ENCODE data around the gene SRCAP. TPM values are rescaled to one million over a fixed set of nuclear protein-coding genes. Genes with fewer than 3 reads are reported as not detected.

SRCAP gene
- total and polyA plus RNA-seq, 2 of the 8 experiments (the other 6 are each of a cell fraction or from before 2014, with no cell fraction given): 5.5 to 54.3 TPM

DNA sequence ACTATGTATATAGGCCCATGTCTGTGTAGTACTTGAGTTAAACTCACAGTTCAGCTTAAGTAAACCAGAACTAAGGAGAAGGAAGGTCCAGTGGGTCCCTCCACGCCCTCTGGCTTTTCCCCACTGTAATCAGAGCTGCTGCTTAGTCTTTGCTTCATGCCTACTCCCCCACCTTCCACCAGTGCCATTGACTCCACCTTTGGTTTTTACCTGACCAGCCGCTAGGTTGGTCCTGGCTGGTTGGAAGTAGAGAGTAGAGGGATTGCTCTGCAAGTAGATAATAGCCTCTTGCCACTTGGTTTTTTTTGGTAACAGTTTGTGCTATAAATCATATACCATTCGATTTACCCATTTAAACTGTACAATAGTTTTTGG, 26.4 kb downstream of the SRCAP start:
- DNase-seq (ENCODE audit: low read depth in 1 of 2, low spot score in 2 of 2): no peak
- no peak overlapping the region for H3K4ac ChIP-seq (replicated peaks; ENCODE audit: insufficient read length, low read depth, low read length)
- H2BK12ac ChIP-seq (ENCODE audit: low read depth, low read length): no peak overlapping the region
- WGBS, 2 experiments (ENCODE audit: extremely low coverage in 1 of 2, insufficient coverage in 1 of 2, insufficient read length in 1 of 2, insufficient replicate concordance in 2 of 2, low coverage in 1 of 2, low lambda C conversion rate in 2 of 2, missing lambda C conversion rate in 1 of 2): 90% methylated on average over 3 of the region's 3 CpGs; no CpG with 5 or more reads in 1 of the 2 experiments
- H4K8ac ChIP-seq (ENCODE audit: extremely low read depth, insufficient read depth, low read length): no peak overlapping the region
- FAIRE-seq: no peak
- H3K9ac ChIP-seq (replicated peaks in 1 of 4; ENCODE audit: extremely low read depth in 1 of 4, low read depth in 3 of 4, low read length in 3 of 4): no peak overlapping the region
- no peak overlapping the region for H2AFZ ChIP-seq (ENCODE audit: low read length)
- no peak overlapping the region for H3K56ac ChIP-seq (replicated peaks; ENCODE audit: insufficient read length, low read depth, low read length)
- H3K27me3 ChIP-seq (replicated peaks in 1 of 4; ENCODE audit: control insufficient read depth in 3 of 4, extremely low read depth in 1 of 4, insufficient read depth in 3 of 4, low read length in 3 of 4): no peaks in the 10 kb centered on the region
- no peak overlapping the region for H3K27ac ChIP-seq (ENCODE audit: low read depth, low read length)
- H3K18ac ChIP-seq (ENCODE audit: extremely low read depth, low read length): no peak overlapping the region
- peaks cover 6% of the 10 kb centered on the region; the same call in 1 of the 2 replicates for H3K79me1 ChIP-seq (ENCODE audit: low read depth, low read length)
- no peak overlapping the region for H2BK20ac ChIP-seq (ENCODE audit: low read length)
- no peak overlapping the region for H2BK120ac ChIP-seq (replicated peaks; ENCODE audit: low read depth, low read length)
- no peak overlapping the region for H3K14ac ChIP-seq (ENCODE audit: insufficient read length)
- no peak overlapping the region for H4K91ac ChIP-seq (replicated peaks; ENCODE audit: insufficient read length, low read length)
- no peak overlapping the region for H3K4me3 ChIP-seq (ENCODE audit: extremely low read depth in 1 of 4, insufficient read depth in 2 of 4, low read depth in 3 of 4, low read length in 4 of 4)
- no peak overlapping the region for H4K5ac ChIP-seq (ENCODE audit: insufficient read length, low read depth, low read length)
- H3K4me1 ChIP-seq (replicated peaks in 1 of 4; ENCODE audit: control insufficient read depth in 3 of 4, insufficient read depth in 4 of 4, low read length in 3 of 4): peaks cover 0 to 3% (median 3%) of the 10 kb centered on the region in 4 experiments; a peak in 2 of 7 replicates
- H3K23ac ChIP-seq (ENCODE audit: insufficient read length): no peak overlapping the region
- H3K23me2 ChIP-seq (ENCODE audit: low read depth, low read length): no peaks in the 10 kb centered on the region
- POLR2A ChIA-PET (ENCODE audit: partially characterized antibody): interaction anchor here (0.9 to 6.8 kb wide), 7 partner anchors 9 to 24 kb away, joined by 3 to 80 read pairs (median 9); partner anchors contain the start of genes PHKG2 and SRCAP
- CTCF ChIA-PET (ENCODE audit: partially characterized antibody): no interaction called here
- no peak overlapping the region for H3K4me2 ChIP-seq (ENCODE audit: insufficient read depth in 1 of 2, low read depth in 2 of 2, low read length in 2 of 2)
- no peak overlapping the region for H2BK5ac ChIP-seq (ENCODE audit: low read depth, low read length)
- H2AK5ac ChIP-seq (ENCODE audit: low read depth, low read length): no peak overlapping the region
- H3K36me3 ChIP-seq (ENCODE audit: control insufficient read depth in 2 of 4, insufficient read depth in 4 of 4, low read length in 3 of 4): peaks cover 37 to 65% (median 58%) of the 10 kb centered on the region in 4 experiments
- H4K20me1 ChIP-seq (replicated peaks in 1 of 2; ENCODE audit: control insufficient read depth in 1 of 2, insufficient read depth in 2 of 2, low read length in 2 of 2): peaks cover 8 to 28% of the 10 kb centered on the region in 2 experiments
- no peaks in the 10 kb centered on the region for H3K9me3 ChIP-seq (ENCODE audit: insufficient read depth in 2 of 2, low read depth in 1 of 2, low read length in 1 of 2)
- H2BK15ac ChIP-seq (ENCODE audit: low read length): no peak overlapping the region
- H3K79me2 ChIP-seq (ENCODE audit: control insufficient read depth in 1 of 2, insufficient read depth in 2 of 2, low read length in 2 of 2): no peaks in the 10 kb centered on the region; a peak in 1 of 4 replicates
- no peak for TF ChIP-seq CBX5 (IDR thresholded peaks at IDR 0.05; ENCODE audit: low read depth, low read length)
- no peak for TF ChIP-seq BRCA1 (IDR thresholded peaks at IDR 0.05; ENCODE audit: low read depth, low read length)
- TF ChIP-seq RNF2 (IDR thresholded peaks at IDR 0.05; ENCODE audit: borderline replicate concordance, low read depth, low read length, missing control alignments, poor library complexity, severe bottlenecking): no peak
- no peak for TF ChIP-seq KDM5A (IDR thresholded peaks at IDR 0.05; ENCODE audit: low read length)
- no peak for TF ChIP-seq EP300 (IDR thresholded peaks at IDR 0.05; ENCODE audit: borderline replicate concordance in 1 of 2, low read depth in 2 of 2, low read length in 2 of 2)
- TF ChIP-seq TCF12 (IDR thresholded peaks at IDR 0.05; ENCODE audit: low read depth, low read length): no peak
- TF ChIP-seq CREB1 (IDR thresholded peaks at IDR 0.05): no peak
- no peak for TF ChIP-seq FOSL1 (IDR thresholded peaks at IDR 0.05; ENCODE audit: insufficient read depth, low read depth, low read length)
- TF ChIP-seq SP2 (IDR thresholded peaks at IDR 0.05; ENCODE audit: low read length): no peak
- no peak for TF ChIP-seq SAP30 (IDR thresholded peaks at IDR 0.05; ENCODE audit: insufficient read depth, insufficient replicate concordance, low read length)
- TF ChIP-seq EGR1 (IDR thresholded peaks at IDR 0.05; ENCODE audit: borderline replicate concordance, low read depth, low read length): no peak
- TF ChIP-seq ZNF274 (IDR thresholded peaks at IDR 0.05; ENCODE audit: borderline replicate concordance, extremely low read depth, low read length): no peak
- no peak for TF ChIP-seq SIX5 (IDR thresholded peaks at IDR 0.05; ENCODE audit: low read depth, low read length)

Data from H1 (cell line).